ENCODE data around the gene GRIK1. TPM values are rescaled to one million over a fixed set of nuclear protein-coding genes. Genes with fewer than 3 reads are reported as not detected.

Gene GRIK1
- total RNA-seq, 2 experiments from 2014 or later: not detected

DNA sequence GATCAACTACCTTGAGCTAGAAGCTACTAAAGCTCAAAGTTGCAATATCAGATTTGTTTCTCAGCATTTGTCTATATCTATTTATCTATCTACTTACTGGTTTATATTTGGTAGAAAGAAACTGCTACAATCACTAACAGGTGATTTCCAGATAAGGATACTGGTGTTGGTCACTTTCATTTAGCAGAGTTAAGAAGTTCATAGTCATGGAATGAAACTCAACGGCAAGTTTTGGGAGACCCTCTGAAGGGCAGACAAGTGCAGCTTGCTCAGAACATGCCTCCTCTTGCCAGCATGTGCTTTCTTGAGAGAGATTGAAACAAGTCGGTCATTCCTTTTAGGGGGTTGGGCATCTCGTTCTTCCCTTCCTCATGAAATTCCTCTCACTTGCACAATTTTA, 296.5 kb downstream of the GRIK1 start:
- ChIA-PET POLR2A (no interaction called here), CTCF (no interaction called here)
- DNase-seq (no peak), ATAC-seq (no peak)
- H3K27ac Mint-ChIP-seq: no peak overlapping the region
- no peaks in the 10 kb centered on the region for H3K9me3 Mint-ChIP-seq
- H3K4me3 Mint-ChIP-seq: no peak overlapping the region
- TF ChIP-seq, protein P1, sequence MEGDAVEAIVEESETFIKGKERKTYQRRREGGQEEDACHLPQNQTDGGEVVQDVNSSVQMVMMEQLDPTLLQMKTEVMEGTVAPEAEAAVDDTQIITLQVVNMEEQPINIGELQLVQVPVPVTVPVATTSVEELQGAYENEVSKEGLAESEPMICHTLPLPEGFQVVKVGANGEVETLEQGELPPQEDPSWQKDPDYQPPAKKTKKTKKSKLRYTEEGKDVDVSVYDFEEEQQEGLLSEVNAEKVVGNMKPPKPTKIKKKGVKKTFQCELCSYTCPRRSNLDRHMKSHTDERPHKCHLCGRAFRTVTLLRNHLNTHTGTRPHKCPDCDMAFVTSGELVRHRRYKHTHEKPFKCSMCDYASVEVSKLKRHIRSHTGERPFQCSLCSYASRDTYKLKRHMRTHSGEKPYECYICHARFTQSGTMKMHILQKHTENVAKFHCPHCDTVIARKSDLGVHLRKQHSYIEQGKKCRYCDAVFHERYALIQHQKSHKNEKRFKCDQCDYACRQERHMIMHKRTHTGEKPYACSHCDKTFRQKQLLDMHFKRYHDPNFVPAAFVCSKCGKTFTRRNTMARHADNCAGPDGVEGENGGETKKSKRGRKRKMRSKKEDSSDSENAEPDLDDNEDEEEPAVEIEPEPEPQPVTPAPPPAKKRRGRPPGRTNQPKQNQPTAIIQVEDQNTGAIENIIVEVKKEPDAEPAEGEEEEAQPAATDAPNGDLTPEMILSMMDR (IDR thresholded peaks at IDR 0.05): no peak
- H3K4me1 Mint-ChIP-seq (ENCODE audit: low read depth): peaks cover 5% of the 10 kb centered on the region
- no peaks in the 10 kb centered on the region for H3K36me3 Mint-ChIP-seq (ENCODE audit: low read depth)
- no peaks in the 10 kb centered on the region for H3K27me3 Mint-ChIP-seq
- intact Hi-C loops (cut with micrococcal nuclease): no loop called here

DNA sequence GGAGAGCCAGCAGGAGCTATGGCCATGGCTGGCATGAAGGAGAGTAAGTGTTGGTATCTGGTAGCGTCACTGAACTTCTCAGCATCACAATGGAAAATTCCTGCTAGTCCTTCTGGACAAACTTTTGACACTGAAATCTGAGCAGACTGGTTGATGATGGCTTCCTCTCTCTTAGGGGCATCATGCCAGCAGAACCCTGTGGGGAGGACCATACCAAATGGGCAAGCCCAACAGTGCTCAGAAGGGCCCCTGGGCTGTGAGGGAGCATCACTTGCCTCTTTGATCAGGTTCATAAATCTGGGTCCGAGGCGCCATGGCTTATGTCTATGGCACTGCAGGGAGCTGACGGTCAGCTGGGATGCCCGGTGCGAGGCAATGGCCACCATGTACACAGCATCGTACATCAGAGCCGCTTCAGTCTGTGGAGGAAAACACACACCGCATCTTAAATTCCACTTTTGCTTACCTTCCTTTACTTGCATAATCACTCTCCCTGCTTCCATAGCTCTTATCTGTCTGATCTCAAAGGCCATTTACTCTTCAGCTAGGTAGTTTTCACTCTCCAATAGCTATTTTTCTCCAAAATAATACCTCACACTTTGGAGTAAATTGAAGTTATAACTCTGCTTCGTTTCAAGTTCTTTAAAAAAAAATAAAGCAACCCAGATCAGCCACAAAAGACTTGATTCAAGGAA, 297.1 kb downstream of the GRIK1 start:
- DNase-seq (no peak), ATAC-seq (no peak)
- TF ChIP-seq, protein P1 (IDR thresholded peaks at IDR 0.05): no peak
- H3K27me3 Mint-ChIP-seq: no peaks in the 10 kb centered on the region
- no peaks in the 10 kb centered on the region for H3K9me3 Mint-ChIP-seq
- no peak overlapping the region for H3K4me3 Mint-ChIP-seq
- ChIA-PET CTCF (no interaction called here), POLR2A (no interaction called here)
- H3K4me1 Mint-ChIP-seq (ENCODE audit: low read depth): peaks cover 5% of the 10 kb centered on the region
- H3K36me3 Mint-ChIP-seq (ENCODE audit: low read depth): no peaks in the 10 kb centered on the region
- no peak overlapping the region for H3K27ac Mint-ChIP-seq
- intact Hi-C loops (cut with micrococcal nuclease): no loop called here

DNA sequence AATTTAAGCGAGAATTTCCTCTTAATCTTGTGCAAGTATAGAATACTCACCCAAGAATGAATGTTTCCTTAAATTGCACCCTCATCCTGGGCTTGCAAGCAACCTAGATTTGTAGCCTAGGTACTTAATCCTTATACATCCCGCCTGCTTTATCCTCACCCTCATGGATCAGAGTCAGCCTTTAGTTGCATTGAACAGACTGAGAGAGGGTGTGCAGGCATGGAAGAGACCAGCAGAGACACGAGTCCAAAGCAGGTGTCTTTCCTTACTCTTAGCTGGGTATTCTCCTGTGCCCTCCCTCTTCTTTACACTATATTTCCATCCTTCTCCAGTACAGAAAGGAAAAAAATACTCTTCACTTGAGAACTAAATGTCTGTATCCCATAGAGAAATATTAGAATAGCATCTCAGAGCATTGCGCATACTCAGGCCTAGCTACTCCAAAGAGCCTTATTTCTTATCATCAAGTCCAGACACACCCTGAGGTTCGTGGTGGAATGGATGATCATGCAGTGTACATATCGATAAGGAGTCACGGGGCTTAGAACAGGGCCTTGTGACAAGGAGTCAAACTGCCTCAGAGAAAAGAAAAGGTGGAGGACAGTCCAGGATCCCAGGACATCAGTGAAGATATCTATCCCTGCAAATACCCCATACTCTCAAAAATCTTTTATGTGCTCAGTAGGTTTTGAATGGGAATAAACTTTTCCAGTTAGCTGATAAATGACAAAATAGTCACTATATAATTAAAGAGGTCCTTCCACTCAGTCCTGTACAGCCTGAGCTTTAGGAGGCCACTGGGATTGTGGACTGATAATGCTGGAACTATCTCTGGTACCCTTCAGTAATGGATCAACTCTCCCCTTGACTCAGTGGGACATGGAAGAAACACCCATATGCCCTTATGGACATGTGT, 297.9 kb downstream of the GRIK1 start:
- intact Hi-C loops (cut with micrococcal nuclease): no loop called here
- peaks cover 5% of the 10 kb centered on the region for H3K4me1 Mint-ChIP-seq (ENCODE audit: low read depth)
- no peak overlapping the region for H3K4me3 Mint-ChIP-seq
- POLR2A ChIA-PET: no interaction called here
- DNase-seq (no peak), ATAC-seq (no peak)
- no peaks in the 10 kb centered on the region for H3K9me3 Mint-ChIP-seq
- TF ChIP-seq, protein P1 (IDR thresholded peaks at IDR 0.05): no peak
- no peaks in the 10 kb centered on the region for H3K27me3 Mint-ChIP-seq
- H3K36me3 Mint-ChIP-seq (ENCODE audit: low read depth): no peaks in the 10 kb centered on the region
- CTCF ChIA-PET: no interaction called here
- H3K27ac Mint-ChIP-seq: no peak overlapping the region

DNA sequence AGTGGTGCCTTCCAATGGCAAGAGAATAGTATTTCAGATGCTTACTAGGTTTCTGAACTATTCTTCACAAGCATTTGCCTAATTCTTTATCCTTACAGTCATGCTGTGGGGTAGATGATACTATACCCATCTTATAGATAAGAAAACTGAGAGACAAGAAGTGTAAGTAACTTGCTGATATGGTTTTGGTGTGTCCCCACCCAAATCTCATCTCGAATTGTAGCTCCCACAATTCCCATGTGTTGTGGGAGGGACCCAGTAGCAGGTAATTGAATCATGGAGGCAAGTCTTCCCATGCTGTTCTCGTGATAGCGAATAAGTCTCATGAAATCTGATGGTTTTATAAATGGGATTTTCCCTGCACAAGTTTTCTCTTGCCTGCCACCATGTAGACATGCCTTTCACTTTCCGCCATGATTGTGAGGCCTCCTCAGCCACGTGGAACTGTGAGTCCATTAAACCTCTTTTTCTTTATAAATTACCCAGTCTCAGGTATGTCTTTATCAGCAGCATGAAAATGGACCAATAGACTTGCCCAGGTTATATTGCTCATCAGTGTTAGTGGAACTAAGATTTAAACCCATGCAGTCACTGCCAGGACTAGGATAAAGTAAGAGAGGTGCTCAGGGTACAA, 298.7 kb downstream of the GRIK1 start:
- Mint-ChIP-seq H3K4me1 (ENCODE audit: low read depth) (peaks cover 5% of the 10 kb centered on the region), H3K4me3 (no peak overlapping the region), H3K9me3 (no peaks in the 10 kb centered on the region), H3K27ac (no peak overlapping the region), H3K27me3 (no peaks in the 10 kb centered on the region), H3K36me3 (ENCODE audit: low read depth) (no peaks in the 10 kb centered on the region)
- ATAC-seq (no peak), DNase-seq (no peak)
- TF ChIP-seq, protein P1 (IDR thresholded peaks at IDR 0.05): no peak
- intact Hi-C loops (cut with micrococcal nuclease): no loop called here
- POLR2A ChIA-PET: interaction anchor here (0.8 kb wide), 1 partner anchor 471 kb away, joined by 3 read pairs; no protein-coding TSS in a partner anchor
- CTCF ChIA-PET: no interaction called here
